ENCODE results near the gene INHBA.

DNA sequence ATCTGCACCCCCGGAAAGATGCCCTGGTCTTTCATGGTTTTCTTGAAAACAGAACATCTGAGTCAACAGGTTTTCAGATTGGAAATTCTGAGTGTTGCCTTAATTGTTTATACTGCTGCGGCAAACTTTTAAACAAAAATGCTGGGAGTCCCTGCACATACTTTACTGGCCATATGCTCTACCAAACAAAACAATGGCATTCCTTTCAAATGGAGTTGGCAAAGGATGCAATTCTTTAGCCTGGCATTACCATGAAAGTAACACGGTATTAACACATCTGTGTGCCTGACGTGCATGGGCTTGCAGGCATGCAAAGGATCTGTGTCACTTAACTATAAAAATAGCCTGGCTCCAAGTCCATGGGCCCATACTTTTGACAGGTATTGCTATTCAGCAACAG is 4.2 kb downstream of the INHBA start:
- TF ChIP-seq, protein P1, sequence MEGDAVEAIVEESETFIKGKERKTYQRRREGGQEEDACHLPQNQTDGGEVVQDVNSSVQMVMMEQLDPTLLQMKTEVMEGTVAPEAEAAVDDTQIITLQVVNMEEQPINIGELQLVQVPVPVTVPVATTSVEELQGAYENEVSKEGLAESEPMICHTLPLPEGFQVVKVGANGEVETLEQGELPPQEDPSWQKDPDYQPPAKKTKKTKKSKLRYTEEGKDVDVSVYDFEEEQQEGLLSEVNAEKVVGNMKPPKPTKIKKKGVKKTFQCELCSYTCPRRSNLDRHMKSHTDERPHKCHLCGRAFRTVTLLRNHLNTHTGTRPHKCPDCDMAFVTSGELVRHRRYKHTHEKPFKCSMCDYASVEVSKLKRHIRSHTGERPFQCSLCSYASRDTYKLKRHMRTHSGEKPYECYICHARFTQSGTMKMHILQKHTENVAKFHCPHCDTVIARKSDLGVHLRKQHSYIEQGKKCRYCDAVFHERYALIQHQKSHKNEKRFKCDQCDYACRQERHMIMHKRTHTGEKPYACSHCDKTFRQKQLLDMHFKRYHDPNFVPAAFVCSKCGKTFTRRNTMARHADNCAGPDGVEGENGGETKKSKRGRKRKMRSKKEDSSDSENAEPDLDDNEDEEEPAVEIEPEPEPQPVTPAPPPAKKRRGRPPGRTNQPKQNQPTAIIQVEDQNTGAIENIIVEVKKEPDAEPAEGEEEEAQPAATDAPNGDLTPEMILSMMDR (IDR thresholded peaks at IDR 0.05; ENCODE audit: insufficient read depth, low read depth, low read length), result no peak
- no peak for TF ChIP-seq EZH2 (IDR thresholded peaks at IDR 0.05; ENCODE audit: insufficient read depth, low read length)
